Epidermal melanocyte (primary cell): ENCODE data around the gene C6orf120.

Experiments used
- DNase-seq: peaks from one replicate; pipeline ENCODE4 v3.0.0; 2011; ENCODE audit warnings: low spot score; ENCODE audit not compliant: insufficient read length

C6orf120 gene

DNA sequence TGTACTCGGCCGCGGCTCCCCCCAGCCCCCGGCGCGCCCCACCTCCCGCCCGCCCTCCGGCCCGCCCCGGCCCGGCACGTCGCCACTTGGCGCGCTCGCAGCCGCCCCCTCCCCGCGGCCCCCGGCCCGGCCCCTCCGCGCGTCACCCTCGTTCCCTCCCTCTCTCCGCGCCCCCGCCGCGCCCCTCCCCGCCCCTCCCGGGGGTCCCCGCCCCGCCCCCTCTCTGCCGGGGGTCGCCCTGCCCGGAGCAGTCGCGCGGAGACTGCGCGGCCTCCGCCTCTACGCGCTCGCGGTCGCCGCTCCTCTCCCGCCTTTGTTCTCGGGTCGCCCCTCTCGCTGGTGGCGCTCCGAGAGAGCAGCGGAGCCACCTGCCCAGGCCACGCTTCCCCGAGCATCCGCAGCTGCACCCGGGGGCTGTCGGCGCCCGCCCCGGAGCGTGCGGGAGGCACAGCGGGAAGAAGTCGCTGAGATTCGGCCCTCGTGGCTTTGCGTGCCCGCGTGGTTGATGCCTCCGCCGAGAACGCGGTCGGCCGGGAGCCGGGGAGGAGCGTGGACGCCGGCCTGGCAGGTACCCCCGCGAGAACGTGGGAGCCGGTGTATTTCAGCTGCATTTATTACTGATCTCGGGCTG lies 22.7 kb downstream of the C6orf120 start, which contains the start of gene PHF10:
TSS of gene PHF10 (minus strand) at position 7 of the 631 bp plus-strand sequence. CDS start 569 bp downstream, outside the sequence.
- DNase-seq: peak; percentile 25

DNA sequence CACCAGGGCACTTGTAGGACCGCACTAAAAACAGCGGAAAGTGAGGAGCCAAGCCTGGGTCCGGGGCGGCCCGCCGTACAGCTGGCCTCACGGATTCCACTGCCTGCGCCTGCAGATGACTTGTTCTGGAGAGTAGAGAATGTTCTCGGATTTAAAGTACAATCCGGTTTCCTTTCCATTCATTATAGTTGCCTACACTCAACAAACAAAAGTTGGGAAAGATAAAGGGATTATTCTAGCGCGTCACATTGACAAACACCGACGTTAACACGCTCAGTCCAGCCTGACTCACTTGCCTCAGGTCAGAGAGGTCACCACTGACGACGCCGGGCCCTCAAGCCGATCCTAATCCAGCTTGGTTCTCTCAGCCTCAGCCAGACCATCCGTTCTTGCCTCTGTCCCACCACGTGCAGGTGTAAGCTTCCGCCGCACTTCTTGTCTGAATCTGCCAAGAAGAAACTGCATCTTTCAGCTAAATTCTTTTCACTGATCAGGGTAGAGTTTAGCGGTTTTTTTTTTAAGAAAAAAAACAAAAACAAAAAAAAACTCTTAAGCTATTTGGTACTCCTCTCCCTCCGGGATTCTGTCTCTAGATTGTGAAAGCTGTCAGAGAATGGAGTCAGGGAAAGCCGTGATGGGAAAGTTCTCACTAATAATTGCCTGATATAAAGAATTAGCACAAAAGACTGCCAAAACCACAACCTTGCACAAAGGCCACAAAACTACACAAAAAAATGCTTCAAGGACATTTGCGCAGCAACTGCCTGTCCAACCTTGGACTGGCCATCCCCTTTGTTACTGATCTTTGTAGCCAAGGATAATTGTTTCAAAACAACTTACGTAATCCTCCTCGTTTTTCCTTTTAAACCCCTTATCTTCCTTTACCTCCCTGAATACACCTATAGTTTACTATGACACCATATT lies 23.5 kb downstream of the C6orf120 start:
- no peak for DNase-seq

DNA sequence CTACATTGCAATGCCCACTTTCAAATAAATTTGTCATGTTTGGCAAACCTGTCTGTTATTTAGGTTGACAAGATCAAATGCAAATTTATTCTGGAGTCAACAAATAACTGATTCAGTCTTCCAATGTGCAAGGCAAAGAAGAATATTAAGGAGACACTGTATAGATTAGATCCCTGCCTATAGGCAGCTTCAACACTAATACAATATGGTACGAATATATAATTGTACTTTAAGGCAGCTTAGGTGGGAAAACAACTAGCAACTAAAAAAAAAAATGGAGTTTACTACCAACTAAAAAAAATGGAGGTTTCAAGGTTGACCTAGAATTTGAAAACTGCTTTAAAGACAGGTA lies 24.1 kb downstream of the C6orf120 start:
- no peak for DNase-seq

DNA sequence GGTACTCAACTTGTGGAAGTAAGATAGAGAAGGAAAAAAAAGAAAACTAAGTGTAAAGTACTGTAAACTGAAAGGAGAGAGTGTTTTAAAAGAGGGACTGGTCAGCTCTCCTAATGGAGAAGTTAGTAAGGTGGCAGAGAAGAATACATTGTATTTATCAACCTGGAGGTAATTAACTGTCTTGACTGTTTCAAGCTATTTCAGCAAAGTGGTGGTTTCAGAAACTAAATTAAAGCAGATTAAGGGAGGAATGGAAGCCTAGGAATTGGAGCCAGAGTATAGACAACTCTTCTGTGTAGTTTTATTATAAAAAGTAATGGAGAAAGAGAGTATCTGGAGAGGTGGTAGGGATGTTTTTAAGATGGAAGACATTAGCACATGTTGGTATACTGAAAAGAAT lies 25.0 kb downstream of the C6orf120 start:
- no peak for DNase-seq

DNA sequence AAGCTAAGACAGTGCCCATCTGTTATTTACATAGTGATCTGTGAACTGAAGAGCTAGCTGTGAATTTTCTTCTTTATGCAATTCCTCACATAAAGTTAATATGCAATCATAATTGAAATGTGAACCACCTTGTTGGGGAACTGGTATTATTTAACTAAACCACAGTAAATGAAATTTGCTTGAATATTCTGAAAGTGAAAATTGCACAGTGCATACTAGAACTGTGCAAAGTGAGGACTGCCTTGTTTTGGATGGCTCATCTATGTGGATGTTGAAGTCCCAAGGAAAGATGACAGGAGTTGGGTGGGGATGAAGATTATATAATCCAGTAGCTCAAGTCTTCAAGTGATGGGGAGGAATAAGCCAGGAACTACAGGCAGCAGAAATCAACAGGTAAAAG lies 28.0 kb downstream of the C6orf120 start:
- DNase-seq: no peak

DNA sequence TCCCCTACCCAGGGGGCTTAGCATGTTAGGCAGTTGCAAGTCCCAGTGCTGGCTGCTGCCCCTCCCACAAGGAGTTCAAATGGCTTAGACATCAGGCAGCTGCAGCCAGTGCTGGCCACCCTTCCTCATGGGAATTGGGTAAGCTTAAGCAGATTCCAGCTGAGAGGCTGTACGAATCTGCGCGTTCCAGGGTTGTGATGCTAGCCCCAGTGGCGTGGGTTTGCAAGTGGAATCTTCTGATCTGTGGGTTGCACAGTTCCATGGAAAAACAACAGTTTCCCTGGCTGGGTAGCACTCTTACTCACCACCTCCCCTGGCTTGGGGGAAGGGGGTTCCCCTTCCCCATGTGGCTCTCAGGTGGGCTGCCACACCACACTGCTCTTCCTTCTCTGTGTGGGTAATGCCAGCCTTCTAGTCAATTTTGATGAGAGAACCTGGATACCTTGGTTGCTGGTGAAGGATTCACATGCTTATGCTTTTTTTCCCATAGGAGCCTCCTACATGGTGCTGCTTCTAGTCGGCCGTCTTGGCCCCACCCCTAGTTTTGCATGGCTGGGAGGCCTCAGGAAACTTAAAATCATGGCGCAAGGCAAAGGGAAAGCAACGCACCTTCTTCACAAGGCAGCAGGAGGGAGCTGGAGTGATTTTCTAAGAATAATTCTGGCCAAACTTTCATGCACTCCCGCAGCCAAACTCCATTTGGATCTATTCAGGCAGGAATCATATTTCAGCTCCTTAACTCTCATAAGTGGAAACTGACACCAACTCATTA lies 36.5 kb downstream of the C6orf120 start:
- DNase-seq: no peak

DNA sequence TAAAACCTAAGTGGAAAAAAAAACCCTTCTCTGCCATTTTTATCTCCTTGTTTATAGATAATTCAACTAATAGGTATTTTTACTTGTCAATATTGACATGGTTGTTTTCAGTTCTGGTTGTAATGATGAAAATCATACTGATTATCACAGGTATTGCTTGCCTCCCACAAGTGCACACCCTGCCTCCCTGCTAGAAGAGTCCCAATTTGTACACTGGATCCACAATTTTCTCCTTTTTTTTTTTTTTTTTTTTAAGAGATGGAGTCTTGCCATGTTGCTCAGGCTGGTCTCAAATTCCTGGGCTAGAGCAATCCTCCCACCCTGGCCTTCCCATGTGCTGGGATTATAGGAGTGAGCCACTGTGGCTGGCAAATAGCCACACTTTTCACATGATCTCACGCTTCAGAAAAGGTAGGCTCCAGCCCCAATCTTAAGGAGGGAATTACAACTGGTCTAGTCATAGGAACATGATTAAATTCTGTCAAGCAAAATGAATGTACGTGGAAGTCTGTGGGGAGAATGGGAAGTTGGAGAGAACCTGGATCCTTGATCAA lies 37.1 kb downstream of the C6orf120 start:
- DNase-seq: no peak

DNA sequence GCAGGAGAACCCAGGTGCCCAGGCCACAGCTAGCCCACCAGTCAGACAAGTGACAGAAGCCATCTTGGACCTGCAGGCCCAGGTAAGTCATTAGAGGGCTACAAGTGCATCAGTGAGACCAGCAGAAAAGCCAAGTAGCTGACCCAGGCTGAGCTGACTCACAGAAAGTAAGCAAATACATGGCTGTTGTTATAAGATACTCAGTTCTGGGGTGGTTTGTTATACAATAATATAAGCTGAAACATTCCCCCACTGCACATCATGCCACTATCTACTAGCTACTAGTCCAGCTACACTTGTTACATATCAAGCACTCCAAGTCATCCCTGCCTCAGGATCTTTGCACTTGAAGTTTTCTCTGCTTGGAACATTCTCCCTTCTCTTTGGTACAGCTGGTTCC lies 39.4 kb downstream of the C6orf120 start:
- DNase-seq: no peak

DNA sequence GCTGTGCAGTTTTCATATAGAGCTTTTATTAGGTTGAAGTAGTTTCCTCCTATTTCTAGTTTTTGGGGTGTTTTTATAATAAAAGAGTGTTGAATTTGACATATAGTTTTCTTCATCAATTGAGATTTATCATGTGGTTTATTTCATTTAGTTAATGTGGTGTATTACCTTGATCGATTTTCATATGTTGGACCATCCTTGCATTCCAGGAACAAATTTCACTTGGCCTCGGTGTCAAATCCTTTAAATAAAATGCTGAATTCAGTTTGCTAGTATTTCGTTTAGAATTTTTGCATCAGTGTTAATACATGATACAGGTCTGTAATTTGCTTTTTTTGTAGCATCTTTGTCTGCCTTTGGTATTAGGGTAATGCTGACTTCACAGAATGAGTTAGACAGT lies 43.5 kb downstream of the C6orf120 start:
- DNase-seq: no peak

DNA sequence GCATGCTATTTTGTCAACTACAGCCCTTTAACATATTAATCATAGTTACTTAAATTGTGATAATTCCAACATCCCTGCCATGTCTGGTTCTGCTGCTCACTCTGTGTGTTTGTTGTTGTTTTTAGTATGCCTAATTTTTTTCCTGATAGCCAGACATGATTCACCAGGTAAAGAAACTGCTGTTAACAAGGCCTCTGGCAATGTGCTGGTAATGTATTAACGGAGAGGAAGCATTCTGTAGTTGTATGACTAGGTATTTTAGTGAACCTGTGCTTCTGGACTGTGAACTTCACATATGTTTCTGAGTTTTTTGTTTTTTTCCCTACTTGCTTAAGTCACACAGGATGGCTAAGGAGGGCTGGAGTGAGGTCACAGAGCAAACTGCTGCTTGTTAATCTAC lies 44.6 kb downstream of the C6orf120 start:
- DNase-seq: no peak

DNA sequence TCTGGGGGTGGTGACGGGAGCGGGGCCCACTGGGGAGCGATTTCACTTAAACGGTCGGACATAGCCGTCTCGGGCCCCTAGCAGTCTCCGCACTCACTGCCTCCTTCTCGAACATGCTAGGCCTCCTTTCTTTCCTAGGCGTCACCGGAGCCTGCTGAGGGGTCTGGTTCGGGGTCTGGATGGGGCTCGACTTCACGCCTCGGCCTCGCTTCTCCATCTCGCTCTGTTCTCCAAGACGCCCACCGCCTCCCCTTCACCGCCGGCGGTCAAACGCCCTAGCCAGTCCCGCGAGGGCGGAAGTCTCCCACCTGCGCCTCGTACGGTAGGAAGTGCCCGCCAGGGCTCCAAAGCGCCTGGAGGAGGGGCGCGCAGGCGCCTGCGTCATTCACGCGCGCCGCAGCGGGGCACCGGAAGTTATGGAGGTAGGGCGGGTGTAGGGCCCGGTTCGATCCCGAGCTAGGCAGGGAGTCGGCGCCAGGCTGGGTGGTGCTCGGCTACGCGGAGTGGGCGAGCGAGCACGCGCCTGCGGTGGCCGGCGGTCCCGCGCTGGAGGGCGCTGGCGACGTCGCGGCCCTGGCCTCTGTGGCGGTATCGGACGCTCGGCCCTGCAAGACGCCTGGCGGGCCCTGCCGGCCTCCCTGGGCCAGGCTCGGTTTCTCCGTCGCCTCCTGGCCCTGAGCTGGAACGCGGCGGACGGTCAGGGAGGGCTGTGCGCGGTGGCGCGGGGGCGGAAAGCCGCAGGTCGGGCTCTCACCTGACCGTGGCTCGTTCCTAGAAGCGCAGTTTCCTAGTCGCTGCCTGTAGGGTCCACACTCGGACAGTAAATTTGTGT lies 49.5 kb downstream of the C6orf120 start, which contains the start of the genes DYNLT2 and ERMARD:
TSS of gene DYNLT2 (minus strand) at position 331 of the 832 bp plus-strand sequence. CDS start at position 217, 114 bp downstream.
TSS of gene ERMARD (plus strand) at position 381 of the 832 bp plus-strand sequence. CDS start at position 417, 36 bp downstream.
- peak; percentile 86 for DNase-seq

DNA sequence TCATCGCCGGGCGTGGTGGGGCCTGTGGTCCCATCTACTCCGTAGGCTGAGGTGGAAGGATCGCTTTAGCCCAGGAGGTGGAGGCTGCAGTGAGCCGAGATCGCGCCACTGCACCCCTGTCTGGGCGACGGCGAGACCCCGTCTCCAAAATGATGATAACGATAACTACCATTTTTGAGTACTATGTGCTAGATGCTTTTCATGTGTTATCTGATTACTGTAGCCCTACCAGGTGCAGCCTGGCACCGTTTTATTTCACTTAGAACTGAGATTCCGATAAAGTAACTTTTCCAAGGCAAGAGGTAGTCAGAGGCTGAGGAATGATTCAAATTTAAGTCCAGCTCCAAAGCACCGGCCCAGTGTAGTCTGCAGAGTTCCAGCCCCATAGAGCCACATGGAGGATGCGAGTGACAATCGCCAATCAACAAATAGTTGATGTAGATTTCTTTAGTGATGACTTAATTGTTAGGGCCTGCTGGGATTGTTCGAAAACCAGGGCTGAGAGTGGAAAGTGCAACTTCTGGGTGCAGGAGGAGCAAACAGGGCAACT lies 50.2 kb downstream of the C6orf120 start:
- no peak for DNase-seq
